Colonic mucosa (tissue), 4 donors: ENCODE data around the gene IQCE. TPM values are rescaled to one million over a fixed set of nuclear protein-coding genes. Genes with fewer than 3 reads are reported as not detected.

Experiments used
- DNase-seq: peaks from one replicate; pipeline ENCODE4 v3.0.0-alpha.2; 2020
- H3K27ac ChIP-seq: fragments of 200-600 bp; one replicate; pipeline ENCODE4 v1.8.0; 2021
- H3K27me3 ChIP-seq: fragments of 200-600 bp; one replicate; pipeline ENCODE4 v1.8.0; 2021
- H3K36me3 ChIP-seq: fragments of 200-600 bp; one replicate; pipeline ENCODE4 v1.8.0; 2021
- H3K4me1 ChIP-seq: fragments of 200-600 bp; one replicate; pipeline ENCODE4 v1.8.0; 2021; ENCODE audit warnings: mild to moderate bottlenecking
- H3K4me3 ChIP-seq: fragments of 200-600 bp; one replicate; pipeline ENCODE4 v1.8.0; 2021
- H3K9ac ChIP-seq, 2 donors: one replicate each; pipeline ENCODE4 v1.7.0; 2013; ENCODE audit warnings: control low read depth in 2 of 2, low read depth in 2 of 2, low read length in 2 of 2
- H3K9me3 ChIP-seq: fragments of 200-600 bp; one replicate; pipeline ENCODE4 v1.8.0; 2021
- CTCF ChIP-seq: fragments of 200-600 bp; IDR thresholded peaks from one replicate; pipeline ENCODE4 v1.8.0; 2022; ENCODE audit warnings: antibody characterized with exemption, mild to moderate bottlenecking
- intact Hi-C: fragments of 100-400 bp; cut with DNase I; formaldehyde crosslinking; loops from one replicate; pipeline ENCODE4 v1.14.1; 2022
- total RNA-seq, 2 donors: library from RNA; stranded (reverse); fragmentation: NEBNext Ultra II Directional in 1 of 2; extraction: Animal tissue kit (Norgen Biotek cat#: 25700) in 1 of 2; gene quantifications; one replicate each; pipeline ENCODE4 v1.2.1, GENCODE V29; 2021
- donor health status: healthy.
- donor health status: DM: no; HTN: no; CAD: no.
- donor health status: DM: no; HTN: no; CAD: no.

Gene IQCE
- total RNA-seq, 2 donors from 2014 or later = 23.2 to 36.3 TPM

DNA sequence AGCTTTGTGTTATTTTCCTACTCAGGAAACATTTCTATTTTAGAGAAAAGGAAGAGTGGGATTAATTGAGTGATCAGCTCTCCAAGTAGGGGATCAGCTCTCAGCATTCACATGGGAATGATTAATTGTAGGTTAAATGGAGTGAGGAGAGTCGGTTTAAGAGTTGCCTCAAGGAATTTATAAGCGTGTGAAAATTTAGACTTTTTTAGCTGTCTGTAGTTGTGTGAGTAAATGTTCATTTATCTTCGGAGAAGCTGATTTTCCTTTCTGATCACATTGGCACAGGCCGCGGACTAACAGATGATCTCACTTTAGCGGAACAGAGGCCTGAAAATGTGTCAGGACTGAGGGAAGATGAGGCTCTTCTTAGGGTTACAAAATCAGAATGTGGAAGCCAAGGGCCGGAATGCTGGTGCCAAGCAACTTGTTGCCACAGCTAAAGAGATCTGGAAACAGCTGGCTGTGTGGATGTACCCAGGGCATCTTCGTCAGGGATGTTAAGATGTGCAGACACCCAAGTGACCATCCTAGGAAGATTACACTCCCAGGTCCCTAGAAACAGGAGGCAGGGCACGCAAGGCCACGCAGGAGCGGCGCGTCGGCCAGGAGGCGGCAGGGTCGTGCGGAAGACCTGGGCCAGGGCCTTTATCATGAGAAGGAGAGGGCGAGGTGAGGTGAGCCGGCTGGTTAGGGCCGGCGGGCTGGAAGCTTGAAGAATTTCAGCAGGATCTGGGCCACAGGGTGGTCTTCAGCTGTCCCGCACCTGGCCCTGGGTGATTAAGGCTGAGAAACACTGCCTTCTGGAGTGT lies 37.9 kb downstream of the IQCE start:
- no peaks in the 10 kb centered on the region for H3K27me3 ChIP-seq
- no peaks in the 10 kb centered on the region for H3K36me3 ChIP-seq
- no peak for TF ChIP-seq CTCF
- no peaks in the 10 kb centered on the region for H3K9me3 ChIP-seq
- H3K4me1 ChIP-seq = no peaks in the 10 kb centered on the region
- intact Hi-C loops = no loop called here
- H3K4me3 ChIP-seq = no peak overlapping the region
- no peak overlapping the region for H3K9ac ChIP-seq
- no peak for DNase-seq
- H3K27ac ChIP-seq = no peak overlapping the region

GRCh38 chr7:2597273-2597640 lies 38.5 kb downstream of the IQCE start:
- Histone ChIP-seq H3K9me3 (no peaks in the 10 kb centered on the region), H3K9ac (no peak overlapping the region), H3K27ac (no peak overlapping the region), H3K27me3 (no peaks in the 10 kb centered on the region), H3K36me3 (no peaks in the 10 kb centered on the region), H3K4me1 (no peaks in the 10 kb centered on the region), H3K4me3 (no peak overlapping the region)
- no peak for DNase-seq
- TF ChIP-seq CTCF = no peak
- intact Hi-C loops = no loop called here

- TF ChIP-seq CTCF = no peak
- Histone ChIP-seq H3K27ac (no peak overlapping the region), H3K27me3 (no peaks in the 10 kb centered on the region), H3K4me1 (no peaks in the 10 kb centered on the region), H3K9ac (no peak overlapping the region), H3K4me3 (no peak overlapping the region), H3K9me3 (no peaks in the 10 kb centered on the region), H3K36me3 (no peaks in the 10 kb centered on the region)
- no peak for DNase-seq
- intact Hi-C loops = no loop called here
These were observed 39.5 kb downstream of the IQCE start for GRCh38 chr7:2598154-2598823.

GRCh38 chr7:2601065-2601464 lies 42.3 kb downstream of the IQCE start:
- Histone ChIP-seq H3K36me3 (no peaks in the 10 kb centered on the region), H3K4me3 (no peak overlapping the region), H3K27ac (no peak overlapping the region), H3K4me1 (no peaks in the 10 kb centered on the region), H3K27me3 (no peaks in the 10 kb centered on the region), H3K9ac (no peak overlapping the region), H3K9me3 (no peaks in the 10 kb centered on the region)
- DNase-seq = no peak
- TF ChIP-seq CTCF = no peak
- intact Hi-C loops = no loop called here

DNA sequence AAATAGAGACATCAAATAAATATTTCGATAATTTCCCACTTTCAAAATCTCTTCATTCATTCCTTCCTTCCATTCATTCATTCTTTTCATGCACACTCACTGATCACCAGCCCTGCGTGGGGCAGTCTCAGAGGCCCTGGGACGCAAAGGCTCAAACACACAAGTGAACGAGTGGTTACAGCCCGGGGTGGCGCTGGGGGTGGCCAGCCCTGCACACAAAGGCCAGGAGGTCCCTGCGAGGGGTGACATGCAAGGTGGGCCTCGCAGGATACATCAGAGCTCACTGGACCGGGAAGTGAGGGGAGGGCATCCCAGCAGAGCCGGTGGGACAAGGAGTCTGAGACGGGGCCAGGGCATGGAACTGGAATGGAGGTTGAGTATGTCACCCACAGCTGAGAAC lies 43.1 kb downstream of the IQCE start:
- Histone ChIP-seq H3K9ac (no peak overlapping the region), H3K27me3 (no peaks in the 10 kb centered on the region), H3K27ac (no peak overlapping the region), H3K9me3 (no peaks in the 10 kb centered on the region), H3K36me3 (no peaks in the 10 kb centered on the region), H3K4me1 (no peaks in the 10 kb centered on the region), H3K4me3 (no peak overlapping the region)
- intact Hi-C loops = no loop called here
- no peak for TF ChIP-seq CTCF
- DNase-seq = no peak
